HL-60 (cell line): ENCODE data around the gene LAMA2.

ENCODE experiments used
- DNase-seq, 2 experiments: peaks; one replicate each; pipeline ENCODE4 v3.0.0-alpha.2; 2010 to 2020; ENCODE audit warnings: low read depth in 1 of 2, low spot score in 1 of 2
- H3K27ac ChIP-seq: fragments of 250-450 bp; sonication (Bioruptor Pico); replicated peaks from 2 replicates; pipeline ENCODE4 v1.5.1; 2020; ENCODE audit warnings: mild to moderate bottlenecking, moderate library complexity
- H3K27me3 ChIP-seq: fragments of 250-450 bp; sonication (Bioruptor Pico); 2 replicates; pipeline ENCODE4 v1.5.1; 2021; ENCODE audit warnings: mild to moderate bottlenecking, moderate library complexity; ENCODE audit not compliant: insufficient read depth, poor library complexity, severe bottlenecking
- H3K4me3 ChIP-seq: replicated peaks from 2 replicates; pipeline ENCODE4 v1.5.1; 2011; ENCODE audit warnings: mild to moderate bottlenecking, control low read depth, low read length; ENCODE audit not compliant: insufficient read depth
- CTCF ChIP-seq: IDR thresholded peaks from one replicate; pipeline ENCODE4 v1.5.1; 2011; ENCODE audit warnings: low read length, control low read depth, inconsistent platforms; ENCODE audit not compliant: insufficient read depth
- GABPA ChIP-seq: IDR thresholded peaks from 2 replicates; pipeline ENCODE4 v1.6.1; 2012; ENCODE audit warnings: low read depth
- POLR2AphosphoS5 ChIP-seq: IDR thresholded peaks from 2 replicates; pipeline ENCODE4 v1.6.1; 2012; ENCODE audit warnings: low read depth
- REST ChIP-seq: IDR thresholded peaks from 2 replicates; pipeline ENCODE4 v1.6.1; 2012; ENCODE audit warnings: low read depth; ENCODE audit not compliant: insufficient replicate concordance
- SPI1 ChIP-seq: IDR thresholded peaks from 2 replicates; pipeline ENCODE4 v1.6.1; 2012; ENCODE audit warnings: low read depth, mild to moderate bottlenecking, borderline replicate concordance

Gene LAMA2

GRCh38 chr6:129141499-129141898 lies 258.6 kb downstream of the LAMA2 start:
- DNase-seq = no peak
- TF ChIP-seq GABPA (no peak), SPI1 (no peak), CTCF (no peak), POLR2AphosphoS5 (no peak), REST (no peak)
- no peak overlapping the region for H3K27ac ChIP-seq
- no peak overlapping the region for H3K4me3 ChIP-seq
- no peaks in the 10 kb centered on the region for H3K27me3 ChIP-seq

- no peaks in the 10 kb centered on the region for H3K27me3 ChIP-seq
- no peak overlapping the region for H3K27ac ChIP-seq
- no peak for TF ChIP-seq REST
- TF ChIP-seq POLR2AphosphoS5 = no peak
- no peak for TF ChIP-seq CTCF
- TF ChIP-seq GABPA = no peak
- TF ChIP-seq SPI1 = no peak
- no peak for DNase-seq
- no peak overlapping the region for H3K4me3 ChIP-seq
Observed at GRCh38 chr6:129146902-129147301, 264.0 kb downstream of the LAMA2 start.

- Histone ChIP-seq H3K27ac (no peak overlapping the region), H3K27me3 (no peaks in the 10 kb centered on the region), H3K4me3 (no peak overlapping the region)
- no peak for DNase-seq
- no peak for TF ChIP-seq GABPA
- TF ChIP-seq SPI1 = no peak
- TF ChIP-seq CTCF = no peak
- TF ChIP-seq REST = no peak
- TF ChIP-seq POLR2AphosphoS5 = no peak
Observed at GRCh38 chr6:129150507-129150906, 267.6 kb downstream of the LAMA2 start.
